HEK293 (cell line): ENCODE results near the gene KANSL1.
A peak's percentile ranks its signal among the peaks of the same experiment; 100 is the strongest.

Source experiments
- CTCF ChIA-PET: fragments of 350-600 bp; formaldehyde crosslinking; extraction: SDS; loops from one replicate; lab custom pipeline; 2021; ENCODE audit warnings: antibody characterized with exemption; lab: Yijun Ruan, JAX
- POLR2A ChIA-PET: fragments of 300-600 bp; formaldehyde crosslinking; extraction: SDS; loops from one replicate; lab custom pipeline; 2020; ENCODE audit warnings: antibody characterized with exemption, inconsistent platforms; lab: Yijun Ruan, JAX
- H3K27ac ChIP-seq: fragments of 200-500 bp; sonication (Bioruptor generic); 2 replicates; pipeline ENCODE4 v1.5.1; 2014; ENCODE audit warnings: low read depth, low read length, control low read depth, inconsistent platforms; ENCODE audit errors: extremely low read depth
- H3K36me3 ChIP-seq, 2 experiments: fragments of 200-500 bp in 1 of 2; sonication (Bioruptor generic) in 1 of 2; 1 replicate in 1 of 2; 2 replicates in 1 of 2; pipeline ENCODE4 v1.5.1; 2014 to 2017; ENCODE audit warnings: inconsistent platforms in 2 of 2, low read length in 2 of 2; ENCODE audit not compliant: control insufficient read depth in 2 of 2, insufficient read depth in 1 of 2
- H3K4me1 ChIP-seq: fragments of 200-500 bp; sonication (Bioruptor generic); 2 replicates; pipeline ENCODE4 v1.5.1; 2014; ENCODE audit warnings: mild to moderate bottlenecking, low read length, inconsistent platforms; ENCODE audit not compliant: control insufficient read depth, insufficient read depth
- H3K4me3 ChIP-seq: 2 replicates; pipeline ENCODE4 v1.5.1; 2011; ENCODE audit warnings: low read depth, mild to moderate bottlenecking, control low read depth, low read length, moderate library complexity
- H3K9me3 ChIP-seq: fragments of 200-500 bp; sonication (Bioruptor generic); 2 replicates; pipeline ENCODE4 v1.5.1; 2014; ENCODE audit warnings: low read depth, low read length, inconsistent platforms; ENCODE audit not compliant: control insufficient read depth, insufficient read depth
- HIC1 ChIP-seq: fragments of 450-650 bp; formaldehyde crosslinking; IDR thresholded peaks from 2 replicates; pipeline ENCODE4 v1.5.1; 2016; ENCODE audit warnings: missing biosample characterization, missing genetic modification characterization
- KLF17 ChIP-seq: fragments of 450-650 bp; formaldehyde crosslinking; IDR thresholded peaks from 2 replicates; pipeline ENCODE4 v1.5.1; 2016; ENCODE audit warnings: missing biosample characterization, missing genetic modification characterization
- REST ChIP-seq: fragments of 450-650 bp; formaldehyde crosslinking; IDR thresholded peaks from 2 replicates; pipeline ENCODE4 v1.5.1; 2016; ENCODE audit warnings: missing biosample characterization, missing genetic modification characterization
- SCRT1 ChIP-seq: fragments of 450-650 bp; formaldehyde crosslinking; IDR thresholded peaks from 2 replicates; pipeline ENCODE4 v1.5.1; 2016; ENCODE audit warnings: missing biosample characterization, missing genetic modification characterization, borderline replicate concordance
- SETDB1 ChIP-seq: IDR thresholded peaks from one replicate; pipeline ENCODE4 v1.6.1; 2017; ENCODE audit warnings: mild to moderate bottlenecking, low read length, moderate library complexity, mixed read lengths; ENCODE audit not compliant: insufficient read length
- ZBTB17 ChIP-seq: fragments of 450-650 bp; formaldehyde crosslinking; IDR thresholded peaks from 2 replicates; pipeline ENCODE4 v1.5.1; 2016; ENCODE audit warnings: missing biosample characterization, missing genetic modification characterization
- ZBTB7A ChIP-seq: fragments of 450-650 bp; formaldehyde crosslinking; IDR thresholded peaks from 2 replicates; pipeline ENCODE4 v1.5.1; 2016; ENCODE audit warnings: low read depth, missing biosample characterization, missing genetic modification characterization
- ZFP3 ChIP-seq: fragments of 450-650 bp; formaldehyde crosslinking; IDR thresholded peaks from 2 replicates; pipeline ENCODE4 v1.5.1; 2016; ENCODE audit warnings: low read depth, missing biosample characterization, missing genetic modification characterization
- ZFP41 ChIP-seq: fragments of 450-650 bp; formaldehyde crosslinking; IDR thresholded peaks from 2 replicates; pipeline ENCODE4 v1.5.1; 2016; ENCODE audit warnings: missing biosample characterization, missing genetic modification characterization, borderline replicate concordance
- ZNF121 ChIP-seq: fragments of 450-650 bp; formaldehyde crosslinking; IDR thresholded peaks from 2 replicates; pipeline ENCODE4 v1.5.1; 2016; ENCODE audit warnings: missing biosample characterization, missing genetic modification characterization
- ZNF48 ChIP-seq: fragments of 450-650 bp; formaldehyde crosslinking; IDR thresholded peaks from 2 replicates; pipeline ENCODE4 v1.5.1; 2016; ENCODE audit warnings: missing biosample characterization, missing genetic modification characterization
- ZNF629 ChIP-seq: fragments of 450-650 bp; formaldehyde crosslinking; IDR thresholded peaks from 2 replicates; pipeline ENCODE4 v1.5.1; 2017; ENCODE audit warnings: missing biosample characterization, missing genetic modification characterization
- ZNF701 ChIP-seq: fragments of 450-650 bp; formaldehyde crosslinking; IDR thresholded peaks from 2 replicates; pipeline ENCODE4 v1.5.1; 2016; ENCODE audit warnings: missing biosample characterization, missing genetic modification characterization
- ZNF785 ChIP-seq: fragments of 450-650 bp; formaldehyde crosslinking; IDR thresholded peaks from 2 replicates; pipeline ENCODE4 v1.5.1; 2016; ENCODE audit warnings: missing biosample characterization, missing genetic modification characterization
- TF ChIP-seq, protein P1 (sequence below): fragments of 450-650 bp; formaldehyde crosslinking; IDR thresholded peaks from 2 replicates; pipeline ENCODE4 v1.5.1; 2017; ENCODE audit warnings: missing biosample characterization, missing genetic modification characterization
- TF ChIP-seq, protein P2 (sequence below): fragments of 450-650 bp; formaldehyde crosslinking; IDR thresholded peaks from 2 replicates; pipeline ENCODE4 v1.5.1; 2016; ENCODE audit warnings: missing biosample characterization, missing genetic modification characterization
- TF ChIP-seq, protein P3 (sequence below): fragments of 450-650 bp; formaldehyde crosslinking; IDR thresholded peaks from 2 replicates; pipeline ENCODE4 v1.5.1; 2017; ENCODE audit warnings: missing biosample characterization, missing genetic modification characterization

The KANSL1 gene

GRCh38 chr17:46028981-46029565 lies 164.2 kb downstream of the KANSL1 start:
- CTCF ChIA-PET: interaction anchor here (0.6 to 3.9 kb wide), 2 partner anchors 15 to 183 kb away, joined by 4 to 18 read pairs; no protein-coding TSS in a partner anchor
- peaks cover 18 to 91% of the 10 kb centered on the region in 2 experiments; a peak in 2 of 3 replicates for H3K36me3 ChIP-seq
- POLR2A ChIA-PET: no interaction called here
- no peaks in the 10 kb centered on the region for H3K4me1 ChIP-seq
- TF ChIP-seq ZNF629 (tag by site-specific recombination) (no peak), ZNF121 (0 out of 2 replicates have a peak, but pooled peaks have one; percentile 67), ZBTB17 (tag by site-specific recombination) (peak; percentile 92)
- no peak overlapping the region for H3K27ac ChIP-seq
- H3K9me3 ChIP-seq: no peaks in the 10 kb centered on the region
- no peak overlapping the region for H3K4me3 ChIP-seq

DNA sequence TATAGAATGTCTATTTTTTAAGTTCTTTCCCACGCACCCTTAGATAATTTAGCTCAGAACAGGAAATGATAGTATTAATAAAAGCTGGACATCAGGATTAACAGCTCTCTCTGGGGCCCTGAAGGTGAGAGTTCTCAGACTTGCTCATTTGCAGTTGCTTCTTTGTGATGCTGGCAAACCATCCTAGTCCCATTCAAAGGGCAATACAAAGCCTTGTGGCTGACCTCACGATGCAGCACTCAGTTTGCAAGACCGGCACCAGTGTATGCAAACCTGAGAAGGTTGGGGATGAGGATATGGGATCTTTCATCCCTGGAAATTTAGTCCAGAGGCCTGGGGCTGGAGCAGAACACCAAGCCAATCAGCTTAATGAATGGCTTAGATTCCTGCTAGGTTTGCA lies 164.9 kb downstream of the KANSL1 start:
- no peak for TF ChIP-seq REST (tag by site-specific recombination)
- 0 out of 2 replicates have a peak, but pooled peaks have one; percentile 6 for TF ChIP-seq ZBTB7A (tag by site-specific recombination)
- no peak for TF ChIP-seq SCRT1 (tag by site-specific recombination)
- no peak for TF ChIP-seq ZNF48
- TF ChIP-seq, protein P1, sequence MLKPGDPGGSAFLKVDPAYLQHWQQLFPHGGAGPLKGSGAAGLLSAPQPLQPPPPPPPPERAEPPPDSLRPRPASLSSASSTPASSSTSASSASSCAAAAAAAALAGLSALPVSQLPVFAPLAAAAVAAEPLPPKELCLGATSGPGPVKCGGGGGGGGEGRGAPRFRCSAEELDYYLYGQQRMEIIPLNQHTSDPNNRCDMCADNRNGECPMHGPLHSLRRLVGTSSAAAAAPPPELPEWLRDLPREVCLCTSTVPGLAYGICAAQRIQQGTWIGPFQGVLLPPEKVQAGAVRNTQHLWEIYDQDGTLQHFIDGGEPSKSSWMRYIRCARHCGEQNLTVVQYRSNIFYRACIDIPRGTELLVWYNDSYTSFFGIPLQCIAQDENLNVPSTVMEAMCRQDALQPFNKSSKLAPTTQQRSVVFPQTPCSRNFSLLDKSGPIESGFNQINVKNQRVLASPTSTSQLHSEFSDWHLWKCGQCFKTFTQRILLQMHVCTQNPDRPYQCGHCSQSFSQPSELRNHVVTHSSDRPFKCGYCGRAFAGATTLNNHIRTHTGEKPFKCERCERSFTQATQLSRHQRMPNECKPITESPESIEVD (tag by site-specific recombination): no peak
- TF ChIP-seq KLF17: no peak
- no peak for TF ChIP-seq ZFP3 (tag by site-specific recombination)
- no peak for TF ChIP-seq ZNF785 (tag by site-specific recombination)
- POLR2A ChIA-PET: no interaction called here
- Histone ChIP-seq H3K4me3 (no peak overlapping the region), H3K9me3 (no peaks in the 10 kb centered on the region), H3K36me3 (peaks cover 11 to 84% of the 10 kb centered on the region in 2 experiments; a peak in 2 of 3 replicates), H3K27ac (no peak overlapping the region), H3K4me1 (no peaks in the 10 kb centered on the region)
- CTCF ChIA-PET: interaction anchor here (1.1 to 3.9 kb wide), 3 partner anchors 16 to 27 kb away, joined by 3 to 18 read pairs (median 3); no protein-coding TSS in a partner anchor

DNA sequence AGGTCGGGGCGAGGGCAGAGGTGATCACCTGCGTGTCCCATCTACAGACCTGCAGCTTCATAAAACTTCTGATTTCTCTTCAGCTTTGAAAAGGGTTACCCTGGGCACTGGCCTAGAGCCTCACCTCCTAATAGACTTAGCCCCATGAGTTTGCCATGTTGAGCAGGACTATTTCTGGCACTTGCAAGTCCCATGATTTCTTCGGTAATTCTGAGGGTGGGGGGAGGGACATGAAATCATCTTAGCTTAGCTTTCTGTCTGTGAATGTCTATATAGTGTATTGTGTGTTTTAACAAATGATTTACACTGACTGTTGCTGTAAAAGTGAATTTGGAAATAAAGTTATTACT lies 165.3 kb downstream of the KANSL1 start:
- peaks cover 7 to 83% of the 10 kb centered on the region in 2 experiments; a peak in 2 of 3 replicates for H3K36me3 ChIP-seq
- no peaks in the 10 kb centered on the region for H3K4me1 ChIP-seq
- H3K4me3 ChIP-seq: no peak overlapping the region
- H3K9me3 ChIP-seq: no peaks in the 10 kb centered on the region
- no peak overlapping the region for H3K27ac ChIP-seq
- POLR2A ChIA-PET: no interaction called here
- CTCF ChIA-PET: interaction anchor here (0.5 to 3.9 kb wide), 4 partner anchors 17 to 183 kb away, joined by 3 to 18 read pairs (median 4); no protein-coding TSS in a partner anchor
- TF ChIP-seq, protein P2, sequence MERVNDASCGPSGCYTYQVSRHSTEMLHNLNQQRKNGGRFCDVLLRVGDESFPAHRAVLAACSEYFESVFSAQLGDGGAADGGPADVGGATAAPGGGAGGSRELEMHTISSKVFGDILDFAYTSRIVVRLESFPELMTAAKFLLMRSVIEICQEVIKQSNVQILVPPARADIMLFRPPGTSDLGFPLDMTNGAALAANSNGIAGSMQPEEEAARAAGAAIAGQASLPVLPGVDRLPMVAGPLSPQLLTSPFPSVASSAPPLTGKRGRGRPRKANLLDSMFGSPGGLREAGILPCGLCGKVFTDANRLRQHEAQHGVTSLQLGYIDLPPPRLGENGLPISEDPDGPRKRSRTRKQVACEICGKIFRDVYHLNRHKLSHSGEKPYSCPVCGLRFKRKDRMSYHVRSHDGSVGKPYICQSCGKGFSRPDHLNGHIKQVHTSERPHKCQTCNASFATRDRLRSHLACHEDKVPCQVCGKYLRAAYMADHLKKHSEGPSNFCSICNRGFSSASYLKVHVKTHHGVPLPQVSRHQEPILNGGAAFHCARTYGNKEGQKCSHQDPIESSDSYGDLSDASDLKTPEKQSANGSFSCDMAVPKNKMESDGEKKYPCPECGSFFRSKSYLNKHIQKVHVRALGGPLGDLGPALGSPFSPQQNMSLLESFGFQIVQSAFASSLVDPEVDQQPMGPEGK: no peak
- TF ChIP-seq HIC1 (tag by site-specific recombination): no peak
- no peak for TF ChIP-seq SETDB1
- TF ChIP-seq ZFP41 (tag by site-specific recombination): no peak
- TF ChIP-seq, protein P3, sequence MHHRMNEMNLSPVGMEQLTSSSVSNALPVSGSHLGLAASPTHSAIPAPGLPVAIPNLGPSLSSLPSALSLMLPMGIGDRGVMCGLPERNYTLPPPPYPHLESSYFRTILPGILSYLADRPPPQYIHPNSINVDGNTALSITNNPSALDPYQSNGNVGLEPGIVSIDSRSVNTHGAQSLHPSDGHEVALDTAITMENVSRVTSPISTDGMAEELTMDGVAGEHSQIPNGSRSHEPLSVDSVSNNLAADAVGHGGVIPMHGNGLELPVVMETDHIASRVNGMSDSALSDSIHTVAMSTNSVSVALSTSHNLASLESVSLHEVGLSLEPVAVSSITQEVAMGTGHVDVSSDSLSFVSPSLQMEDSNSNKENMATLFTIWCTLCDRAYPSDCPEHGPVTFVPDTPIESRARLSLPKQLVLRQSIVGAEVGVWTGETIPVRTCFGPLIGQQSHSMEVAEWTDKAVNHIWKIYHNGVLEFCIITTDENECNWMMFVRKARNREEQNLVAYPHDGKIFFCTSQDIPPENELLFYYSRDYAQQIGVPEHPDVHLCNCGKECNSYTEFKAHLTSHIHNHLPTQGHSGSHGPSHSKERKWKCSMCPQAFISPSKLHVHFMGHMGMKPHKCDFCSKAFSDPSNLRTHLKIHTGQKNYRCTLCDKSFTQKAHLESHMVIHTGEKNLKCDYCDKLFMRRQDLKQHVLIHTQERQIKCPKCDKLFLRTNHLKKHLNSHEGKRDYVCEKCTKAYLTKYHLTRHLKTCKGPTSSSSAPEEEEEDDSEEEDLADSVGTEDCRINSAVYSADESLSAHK (tag by site-specific recombination): no peak
- no peak for TF ChIP-seq ZNF701 (tag by site-specific recombination)
